OCI-LY7 (cell line): Measurements from ENCODE around the gene RAPGEF6. TPM values are rescaled to one million over a fixed set of nuclear protein-coding genes. Genes with fewer than 3 reads are reported as not detected.

Experiments used
- Bru-seq: library from RNA; stranded (reverse); fragments of 400-500 nt; gene quantifications from one replicate; lab custom pipeline; 2021; lab: Mats Ljungman, UMichigan
- BruChase-seq, 2 experiments: library from RNA; stranded (reverse); fragments of 400-500 nt; gene quantifications; one replicate each; lab custom pipeline; 2021; lab: Mats Ljungman, UMichigan
- BruUV-seq: library from RNA; stranded (reverse); fragments of 400-500 nt; replicated peaks from 2 replicates; lab custom pipeline; 2021; lab: Mats Ljungman, UMichigan
- CTCF ChIA-PET: fragments of 300-600 bp; sonication (Branson Sonifier 250); formaldehyde crosslinking; loops from one replicate; lab custom pipeline; 2022; ENCODE audit warnings: antibody characterized with exemption; ENCODE audit not compliant: unreplicated experiment; lab: Charles Lee
- POLR2A ChIA-PET: fragments of 300-600 bp; sonication (Branson Sonifier 250); formaldehyde crosslinking; loops from one replicate; lab custom pipeline; 2022; ENCODE audit warnings: antibody characterized with exemption; lab: Charles Lee
- DNase-seq: peaks from one replicate; pipeline ENCODE4 v3.0.0-alpha.2; 2015; ENCODE audit warnings: low spot score
- H2AFZ ChIP-seq: fragments of 200-600 bp; sonication (generic), shearing (Covaris generic); 2 replicates; pipeline ENCODE4 v1.6.1; 2014; ENCODE audit warnings: mild to moderate bottlenecking, antibody characterized with exemption, low read length, moderate library complexity
- H3K27ac ChIP-seq: fragments of 200-600 bp; sonication (generic); 2 replicates; pipeline ENCODE4 v1.5.1; 2014; ENCODE audit warnings: mixed run types, low read depth, mild to moderate bottlenecking, moderate library complexity, low read length, inconsistent platforms; ENCODE audit not compliant: poor library complexity, severe bottlenecking
- H3K36me3 ChIP-seq: fragments of 200-600 bp; sonication (generic); 2 replicates; pipeline ENCODE4 v1.6.1; 2014; ENCODE audit warnings: mild to moderate bottlenecking, antibody characterized with exemption, low read length, moderate library complexity, mixed read lengths; ENCODE audit not compliant: insufficient read depth
- H3K4me1 ChIP-seq: fragments of 200-600 bp; sonication (generic); 2 replicates; pipeline ENCODE4 v1.5.1; 2014; ENCODE audit warnings: mild to moderate bottlenecking, low read length; ENCODE audit not compliant: insufficient read depth, poor library complexity, severe bottlenecking
- H3K4me2 ChIP-seq: fragments of 200-600 bp; sonication (generic); 2 replicates; pipeline ENCODE4 v1.6.1; 2014; ENCODE audit warnings: mild to moderate bottlenecking, low read length
- H3K4me3 ChIP-seq: fragments of 200-600 bp; sonication (generic); 2 replicates; pipeline ENCODE4 v1.5.1; 2014; ENCODE audit warnings: mild to moderate bottlenecking, low read depth, low read length; ENCODE audit not compliant: poor library complexity, severe bottlenecking
- H3K79me2 ChIP-seq: fragments of 200-600 bp; sonication (generic); 2 replicates; pipeline ENCODE4 v1.6.1; 2016; ENCODE audit warnings: low read depth, mild to moderate bottlenecking, low read length, moderate library complexity, mixed read lengths; ENCODE audit not compliant: insufficient read depth
- H3K9me2 ChIP-seq: fragments of 200-600 bp; sonication (generic); 2 replicates; pipeline ENCODE4 v1.6.1; 2016; ENCODE audit warnings: mild to moderate bottlenecking, low read length, mixed read lengths; ENCODE audit not compliant: insufficient read depth
- H3K9me3 ChIP-seq: fragments of 200-600 bp; sonication (generic); 2 replicates; pipeline ENCODE4 v1.6.1; 2014; ENCODE audit warnings: mild to moderate bottlenecking, mixed run types, low read length, mixed read lengths
- H4K20me1 ChIP-seq: fragments of 200-600 bp; sonication (generic); 2 replicates; pipeline ENCODE4 v1.6.1; 2014; ENCODE audit warnings: mild to moderate bottlenecking, antibody characterized with exemption, low read length, moderate library complexity, mixed read lengths; ENCODE audit not compliant: insufficient read depth
- EZH2phosphoT487 ChIP-seq: fragments of 200-600 bp; sonication (generic); IDR thresholded peaks from 2 replicates; pipeline ENCODE4 v1.6.1; 2018; ENCODE audit warnings: low read depth, borderline replicate concordance, mild to moderate bottlenecking, mixed run types, antibody characterized with exemption, low read length, moderate library complexity, mixed read lengths
- intact Hi-C: fragments of 100-400 bp; cut with micrococcal nuclease; formaldehyde crosslinking; loops from one replicate; pipeline ENCODE4 v1.10.0; 2022; ENCODE audit not compliant: unreplicated experiment
- long read RNA-seq: library from polyadenylated mRNA; stranded (forward); transcript quantifications from one replicate; pipeline ENCODE4 v2.0.0, GENCODE V29; 2022
- total RNA-seq, 2 experiments: library from RNA; depleted of rRNA in 1 of 2; stranded (reverse); fragments of >200 nt in 1 of 2; shearing (Covaris generic) in 1 of 2; gene quantifications; 2 replicates each; pipeline ENCODE4 v1.2.3, GENCODE V29; 2014 to 2022
- TF ChIP-seq, protein P1 (sequence below): fragments of 200-600 bp; sonication (generic); conservative IDR thresholded peaks from 2 replicates; pipeline ENCODE4 v1.5.1; 2014; ENCODE audit warnings: mild to moderate bottlenecking, antibody characterized with exemption, low read length, moderate library complexity, mixed read lengths

The RAPGEF6 gene, protein sequence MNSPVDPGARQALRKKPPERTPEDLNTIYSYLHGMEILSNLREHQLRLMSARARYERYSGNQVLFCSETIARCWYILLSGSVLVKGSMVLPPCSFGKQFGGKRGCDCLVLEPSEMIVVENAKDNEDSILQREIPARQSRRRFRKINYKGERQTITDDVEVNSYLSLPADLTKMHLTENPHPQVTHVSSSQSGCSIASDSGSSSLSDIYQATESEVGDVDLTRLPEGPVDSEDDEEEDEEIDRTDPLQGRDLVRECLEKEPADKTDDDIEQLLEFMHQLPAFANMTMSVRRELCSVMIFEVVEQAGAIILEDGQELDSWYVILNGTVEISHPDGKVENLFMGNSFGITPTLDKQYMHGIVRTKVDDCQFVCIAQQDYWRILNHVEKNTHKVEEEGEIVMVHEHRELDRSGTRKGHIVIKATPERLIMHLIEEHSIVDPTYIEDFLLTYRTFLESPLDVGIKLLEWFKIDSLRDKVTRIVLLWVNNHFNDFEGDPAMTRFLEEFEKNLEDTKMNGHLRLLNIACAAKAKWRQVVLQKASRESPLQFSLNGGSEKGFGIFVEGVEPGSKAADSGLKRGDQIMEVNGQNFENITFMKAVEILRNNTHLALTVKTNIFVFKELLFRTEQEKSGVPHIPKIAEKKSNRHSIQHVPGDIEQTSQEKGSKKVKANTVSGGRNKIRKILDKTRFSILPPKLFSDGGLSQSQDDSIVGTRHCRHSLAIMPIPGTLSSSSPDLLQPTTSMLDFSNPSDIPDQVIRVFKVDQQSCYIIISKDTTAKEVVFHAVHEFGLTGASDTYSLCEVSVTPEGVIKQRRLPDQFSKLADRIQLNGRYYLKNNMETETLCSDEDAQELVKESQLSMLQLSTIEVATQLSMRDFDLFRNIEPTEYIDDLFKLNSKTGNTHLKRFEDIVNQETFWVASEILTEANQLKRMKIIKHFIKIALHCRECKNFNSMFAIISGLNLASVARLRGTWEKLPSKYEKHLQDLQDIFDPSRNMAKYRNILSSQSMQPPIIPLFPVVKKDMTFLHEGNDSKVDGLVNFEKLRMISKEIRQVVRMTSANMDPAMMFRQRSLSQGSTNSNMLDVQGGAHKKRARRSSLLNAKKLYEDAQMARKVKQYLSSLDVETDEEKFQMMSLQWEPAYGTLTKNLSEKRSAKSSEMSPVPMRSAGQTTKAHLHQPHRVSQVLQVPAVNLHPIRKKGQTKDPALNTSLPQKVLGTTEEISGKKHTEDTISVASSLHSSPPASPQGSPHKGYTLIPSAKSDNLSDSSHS (N-terminal part only)
- 39.6 and 54.4 TPM in 2 replicates for total RNA-seq (2014; rRNA removed; shearing (Covaris generic))
- total RNA-seq (2022) = 50.8 and 53.3 TPM in 2 replicates
- Bru-seq, nascent RNA = percentile 97 among the genes with signal in this experiment
- percentile 94 among the genes with signal in this experiment for BruChase-seq, experiment 1, labeled RNA remaining after a 6-hour chase
- BruChase-seq, experiment 2, labeled RNA remaining after a 2-hour chase = percentile 99 among the genes with signal in this experiment
- long read RNA-seq, partial matches to known transcripts = 3 of 12 reads
- long read RNA-seq, other reads (novel, unspliced or antisense) = 7 of 12 reads

DNA sequence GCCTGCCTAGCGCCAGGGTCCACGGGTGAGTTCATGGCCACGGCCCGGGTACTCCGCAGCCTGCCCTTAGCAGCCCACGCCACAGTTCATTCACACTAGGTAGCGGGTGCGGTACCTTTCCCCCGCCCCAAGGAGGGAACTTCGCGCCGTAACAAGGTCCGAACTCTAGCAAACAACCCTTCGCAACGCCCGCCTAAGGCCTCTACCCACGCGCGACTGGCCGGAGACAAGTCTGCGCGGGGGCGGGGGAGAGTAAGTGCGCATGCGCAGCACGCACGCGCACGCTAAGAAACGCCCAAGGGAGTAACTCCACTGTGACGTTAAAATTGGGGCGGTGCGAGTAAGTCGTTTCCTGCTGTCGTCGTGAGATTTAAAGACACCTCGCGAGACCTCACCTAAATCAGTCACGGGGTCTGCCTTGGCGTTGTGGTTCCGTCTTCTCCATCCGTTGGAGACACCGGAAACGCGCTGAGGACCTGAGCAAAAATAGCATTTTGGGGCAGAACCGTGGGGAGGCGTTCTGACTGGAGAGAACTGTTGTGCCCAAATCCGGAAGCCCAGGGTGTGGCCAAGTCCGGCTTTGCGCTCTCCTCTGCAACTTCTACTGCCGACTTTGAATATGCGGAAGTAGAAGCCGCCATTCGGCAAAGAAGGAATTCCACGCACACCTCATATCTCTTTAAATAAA, at the start of gene RAPGEF6:
Gene RAPGEF6, minus strand, starts transcription at position 234 of the 688 bp plus-strand sequence. Its CDS starts 199 bp downstream, at position 35.
- BruUV-seq = no TSS peak
- H3K36me3 ChIP-seq = peaks cover 24% of the 10 kb centered on the region
- H3K9me2 ChIP-seq = no peaks in the 10 kb centered on the region
- H3K79me2 ChIP-seq = peaks cover 49% of the 10 kb centered on the region
- H4K20me1 ChIP-seq = peaks cover 31% of the 10 kb centered on the region
- no peaks in the 10 kb centered on the region for H3K9me3 ChIP-seq
- DNase-seq = peak; percentile 100
- H3K4me2 ChIP-seq = peak within 1 kb of the TSS; percentile 95
- CTCF ChIA-PET = interaction anchor here (1.2 kb wide), 1 partner anchor 11 kb away, joined by 5 read pairs; no protein-coding TSS in a partner anchor
- intact Hi-C loops = loop anchor here (1.0 to 10.0 kb wide), 5 partner anchors 12 to 470 kb away; partner anchors contain the start of genes FNIP1 and HINT1
- H3K27ac ChIP-seq = peak within 1 kb of the TSS; percentile 98
- peak within 1 kb of the TSS; percentile 87 for H3K4me3 ChIP-seq
- POLR2A ChIA-PET = interaction anchor here (0.6 to 1.4 kb wide), 7 partner anchors 7 to 549 kb away, joined by 3 to 29 read pairs (median 3); no protein-coding TSS in a partner anchor
- peak within 1 kb of the TSS; percentile 57; the same call in 1 of the 2 replicates for H2AFZ ChIP-seq
- peaks cover 51% of the 10 kb centered on the region for H3K4me1 ChIP-seq
- TF ChIP-seq, protein P1, sequence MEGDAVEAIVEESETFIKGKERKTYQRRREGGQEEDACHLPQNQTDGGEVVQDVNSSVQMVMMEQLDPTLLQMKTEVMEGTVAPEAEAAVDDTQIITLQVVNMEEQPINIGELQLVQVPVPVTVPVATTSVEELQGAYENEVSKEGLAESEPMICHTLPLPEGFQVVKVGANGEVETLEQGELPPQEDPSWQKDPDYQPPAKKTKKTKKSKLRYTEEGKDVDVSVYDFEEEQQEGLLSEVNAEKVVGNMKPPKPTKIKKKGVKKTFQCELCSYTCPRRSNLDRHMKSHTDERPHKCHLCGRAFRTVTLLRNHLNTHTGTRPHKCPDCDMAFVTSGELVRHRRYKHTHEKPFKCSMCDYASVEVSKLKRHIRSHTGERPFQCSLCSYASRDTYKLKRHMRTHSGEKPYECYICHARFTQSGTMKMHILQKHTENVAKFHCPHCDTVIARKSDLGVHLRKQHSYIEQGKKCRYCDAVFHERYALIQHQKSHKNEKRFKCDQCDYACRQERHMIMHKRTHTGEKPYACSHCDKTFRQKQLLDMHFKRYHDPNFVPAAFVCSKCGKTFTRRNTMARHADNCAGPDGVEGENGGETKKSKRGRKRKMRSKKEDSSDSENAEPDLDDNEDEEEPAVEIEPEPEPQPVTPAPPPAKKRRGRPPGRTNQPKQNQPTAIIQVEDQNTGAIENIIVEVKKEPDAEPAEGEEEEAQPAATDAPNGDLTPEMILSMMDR = no peak; the same call in 1 of the 2 replicates
- TF ChIP-seq EZH2phosphoT487 = no peak

DNA sequence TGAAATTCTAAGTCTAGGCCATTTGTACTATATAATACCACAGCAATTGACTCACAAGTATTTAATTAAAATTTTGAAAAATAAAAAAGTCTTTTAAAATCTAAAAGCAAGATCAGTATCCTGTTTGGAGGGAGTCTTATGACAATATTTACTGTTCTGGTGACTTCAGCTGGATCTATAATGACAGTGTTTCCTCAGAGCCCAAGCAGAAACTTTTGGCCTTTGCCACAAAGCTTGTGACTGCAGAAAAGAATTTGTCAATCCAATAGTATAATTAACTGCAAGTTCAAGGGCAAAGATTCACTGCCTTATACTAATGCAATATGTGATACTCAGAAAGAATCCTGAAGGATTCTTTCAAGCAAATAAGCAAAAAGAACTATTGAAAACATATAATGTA, 49.6 kb upstream of the RAPGEF6 start:
- Histone ChIP-seq H4K20me1 (no peaks in the 10 kb centered on the region), H3K4me1 (peaks cover 16% of the 10 kb centered on the region), H3K36me3 (peaks cover 13% of the 10 kb centered on the region), H3K9me2 (no peaks in the 10 kb centered on the region), H3K79me2 (no peaks in the 10 kb centered on the region), H2AFZ (no peak overlapping the region), H3K9me3 (no peaks in the 10 kb centered on the region), H3K27ac (no peak overlapping the region), H3K4me3 (no peak overlapping the region), H3K4me2 (no peak overlapping the region)
- ChIA-PET CTCF (no interaction called here), POLR2A (no interaction called here)
- no peak for DNase-seq
- no TSS peak for BruUV-seq
- TF ChIP-seq EZH2phosphoT487 = no peak
- TF ChIP-seq, protein P1 = no peak
- intact Hi-C loops = loop anchor here (5.0 kb wide), 1 partner anchor 97 kb away; no protein-coding TSS in a partner anchor
